GM11168 (cell line): Measurements from ENCODE around the gene DTX3.

Experiments used
- in situ Hi-C: fragments of 300-500 bp; cut with MboI; formaldehyde crosslinking; loops from one replicate; pipeline ENCODE4 v1.12.0; 2022; ENCODE audit warnings: low sequenced_read_pairs; ENCODE audit not compliant: unreplicated experiment

Gene DTX3

GRCh38 chr12:57605811-57606311, 1.2 kb downstream of the DTX3 start:
- in situ Hi-C loops: no loop called here

GRCh38 chr12:57606399-57606798, 1.8 kb downstream of the DTX3 start:
- in situ Hi-C loops: no loop called here

GRCh38 chr12:57606821-57607220, 2.2 kb downstream of the DTX3 start:
- in situ Hi-C loops: no loop called here

- in situ Hi-C loops: no loop called here
Observed at GRCh38 chr12:57607958-57608663, 3.5 kb downstream of the DTX3 start.

- in situ Hi-C loops: no loop called here
Observed at GRCh38 chr12:57609101-57609780, 4.6 kb downstream of the DTX3 start.

- in situ Hi-C loops: no loop called here
Observed at GRCh38 chr12:57609781-57610553, 5.3 kb downstream of the DTX3 start.

GRCh38 chr12:57610554-57611107, 6.0 kb downstream of the DTX3 start:
- in situ Hi-C loops: no loop called here

- in situ Hi-C loops: no loop called here
Observed at GRCh38 chr12:57611108-57611826, 6.6 kb downstream of the DTX3 start, which contains the start of gene ARHGEF25. Gene ARHGEF25 (plus strand): TSS chr12:57611435. CDS start chr12:57611895, 460 bp downstream.

GRCh38 chr12:57611827-57612710, 7.4 kb downstream of the DTX3 start:
- in situ Hi-C loops: no loop called here

GRCh38 chr12:57612711-57613426, 8.2 kb downstream of the DTX3 start:
- in situ Hi-C loops: no loop called here

GRCh38 chr12:57613427-57614109, 8.9 kb downstream of the DTX3 start:
- in situ Hi-C loops: no loop called here

- in situ Hi-C loops: no loop called here
Observed at GRCh38 chr12:57614178-57614947, 9.7 kb downstream of the DTX3 start.

- in situ Hi-C loops: no loop called here
Observed at GRCh38 chr12:57614948-57615500, 10.4 kb downstream of the DTX3 start.

- in situ Hi-C loops: no loop called here
Observed at GRCh38 chr12:57615637-57616036, 11.0 kb downstream of the DTX3 start.

GRCh38 chr12:57616383-57617101, 11.9 kb downstream of the DTX3 start:
- in situ Hi-C loops: no loop called here

GRCh38 chr12:57617942-57618341, 13.3 kb downstream of the DTX3 start:
- in situ Hi-C loops: no loop called here
